ENCODE results near the gene GAP43. TPM values are rescaled to one million over a fixed set of nuclear protein-coding genes. Genes with fewer than 3 reads are reported as not detected.

GAP43 gene
- total RNA-seq, 6 experiments from 2014 or later, result 0.09 TPM; not detected in 5

GRCh38 chr3:115658032-115658336 lies 34.7 kb downstream of the GAP43 start:
- Mint-ChIP-seq H3K27me3 (ENCODE audit: insufficient read depth) (0 out of 2 replicates have a peak, but pooled peaks cover 2% of the 10 kb centered on the region), H3K4me1 (ENCODE audit: low read depth) (peaks cover 59% of the 10 kb centered on the region)

GRCh38 chr3:115658337-115659181 lies 35.2 kb downstream of the GAP43 start:
- Mint-ChIP-seq H3K27ac (peak overlapping the region; percentile 98), H3K36me3 (ENCODE audit: low read depth) (no peaks in the 10 kb centered on the region), H3K27me3 (ENCODE audit: insufficient read depth) (peaks cover 5% of the 10 kb centered on the region), H3K4me3 (peak overlapping the region; percentile 93), H3K9me3 (no peaks in the 10 kb centered on the region), H3K4me1 (ENCODE audit: low read depth) (peaks cover 59% of the 10 kb centered on the region)
- peak; percentile 11; the same call in 1 of the 2 replicates for TF ChIP-seq CTCF (IDR thresholded peaks at IDR 0.05)
- DNase-seq, result peak; percentile 54

More at GRCh38 chr3:115658032-115658336, 34.7 kb downstream of the GAP43 start:
- H3K9me3 Mint-ChIP-seq, result no peaks in the 10 kb centered on the region
- no peak for TF ChIP-seq CTCF (IDR thresholded peaks at IDR 0.05)
- H3K27ac Mint-ChIP-seq, result peak overlapping the region; percentile 98
- no peaks in the 10 kb centered on the region for H3K36me3 Mint-ChIP-seq (ENCODE audit: low read depth)
- no peak for DNase-seq
- H3K4me3 Mint-ChIP-seq, result peak overlapping the region; percentile 93

- H3K27ac Mint-ChIP-seq, result peak overlapping the region; percentile 98
These were observed 36.2 kb downstream of the GAP43 start for GRCh38 chr3:115659253-115660220.

GRCh38 chr3:115660646-115661337 lies 37.5 kb downstream of the GAP43 start:
- TF ChIP-seq CTCF (IDR thresholded peaks at IDR 0.05), result no peak
- H3K4me1 Mint-ChIP-seq (ENCODE audit: low read depth), result peaks cover 39% of the 10 kb centered on the region

More at GRCh38 chr3:115659253-115660220, 36.2 kb downstream of the GAP43 start:
- TF ChIP-seq CTCF (IDR thresholded peaks at IDR 0.05), result no peak
- Mint-ChIP-seq H3K4me1 (ENCODE audit: low read depth) (peaks cover 52% of the 10 kb centered on the region), H3K4me3 (peak overlapping the region; percentile 93), H3K27me3 (ENCODE audit: insufficient read depth) (peaks cover 5% of the 10 kb centered on the region), H3K36me3 (ENCODE audit: low read depth) (no peaks in the 10 kb centered on the region), H3K9me3 (no peaks in the 10 kb centered on the region)
- DNase-seq, result no peak

GRCh38 chr3:115662356-115662755 lies 39.0 kb downstream of the GAP43 start:
- Mint-ChIP-seq H3K9me3 (no peaks in the 10 kb centered on the region), H3K27me3 (ENCODE audit: insufficient read depth) (peaks cover 13% of the 10 kb centered on the region), H3K27ac (no peak overlapping the region), H3K4me1 (ENCODE audit: low read depth) (peaks cover 37% of the 10 kb centered on the region), H3K4me3 (no peak overlapping the region), H3K36me3 (ENCODE audit: low read depth) (no peaks in the 10 kb centered on the region)
- no peak for DNase-seq
- TF ChIP-seq CTCF (IDR thresholded peaks at IDR 0.05), result no peak

More at GRCh38 chr3:115660646-115661337, 37.5 kb downstream of the GAP43 start:
- DNase-seq, result no peak
- Mint-ChIP-seq H3K27ac (no peak overlapping the region), H3K4me3 (no peak overlapping the region), H3K9me3 (no peaks in the 10 kb centered on the region), H3K27me3 (ENCODE audit: insufficient read depth) (peaks cover 5% of the 10 kb centered on the region), H3K36me3 (ENCODE audit: low read depth) (no peaks in the 10 kb centered on the region)
